HEK293 (cell line): ENCODE measurements around the gene TTLL3.
A peak's percentile ranks its signal among the peaks of the same experiment; 100 is the strongest.

ENCODE experiments used
- CTCF ChIA-PET: fragments of 350-600 bp; formaldehyde crosslinking; extraction: SDS; loops from one replicate; lab custom pipeline; 2021; ENCODE audit warnings: antibody characterized with exemption; lab: Yijun Ruan, JAX
- POLR2A ChIA-PET: fragments of 300-600 bp; formaldehyde crosslinking; extraction: SDS; loops from one replicate; lab custom pipeline; 2020; ENCODE audit warnings: antibody characterized with exemption, inconsistent platforms; lab: Yijun Ruan, JAX
- H3K27ac ChIP-seq: fragments of 200-500 bp; sonication (Bioruptor generic); 2 replicates; pipeline ENCODE4 v1.5.1; 2014; ENCODE audit warnings: low read depth, low read length, control low read depth, inconsistent platforms; ENCODE audit errors: extremely low read depth
- H3K36me3 ChIP-seq, 2 experiments: fragments of 200-500 bp in 1 of 2; sonication (Bioruptor generic) in 1 of 2; 1 replicate in 1 of 2; 2 replicates in 1 of 2; pipeline ENCODE4 v1.5.1; 2014 to 2017; ENCODE audit warnings: inconsistent platforms in 2 of 2, low read length in 2 of 2; ENCODE audit not compliant: control insufficient read depth in 2 of 2, insufficient read depth in 1 of 2
- H3K4me1 ChIP-seq: fragments of 200-500 bp; sonication (Bioruptor generic); 2 replicates; pipeline ENCODE4 v1.5.1; 2014; ENCODE audit warnings: mild to moderate bottlenecking, low read length, inconsistent platforms; ENCODE audit not compliant: control insufficient read depth, insufficient read depth
- H3K4me3 ChIP-seq: 2 replicates; pipeline ENCODE4 v1.5.1; 2011; ENCODE audit warnings: low read depth, mild to moderate bottlenecking, control low read depth, low read length, moderate library complexity
- H3K9me3 ChIP-seq: fragments of 200-500 bp; sonication (Bioruptor generic); 2 replicates; pipeline ENCODE4 v1.5.1; 2014; ENCODE audit warnings: low read depth, low read length, inconsistent platforms; ENCODE audit not compliant: control insufficient read depth, insufficient read depth
- GLIS1 ChIP-seq: fragments of 450-650 bp; formaldehyde crosslinking; IDR thresholded peaks from 2 replicates; pipeline ENCODE4 v1.5.1; 2016; ENCODE audit warnings: missing biosample characterization, missing genetic modification characterization
- GLIS2 ChIP-seq: fragments of 450-650 bp; formaldehyde crosslinking; IDR thresholded peaks from 2 replicates; pipeline ENCODE4 v1.5.1; 2016; ENCODE audit warnings: missing biosample characterization, missing genetic modification characterization
- HOXA7 ChIP-seq: sonication (generic); formaldehyde crosslinking; IDR thresholded peaks from 2 replicates; pipeline ENCODE4 v1.8.1; 2022; ENCODE audit warnings: missing genetic modification reagents, borderline replicate concordance
- HOXC10 ChIP-seq: sonication (generic); formaldehyde crosslinking; IDR thresholded peaks from 2 replicates; pipeline ENCODE4 v1.8.1; 2023; ENCODE audit warnings: mild to moderate bottlenecking, missing genetic modification reagents
- KLF1 ChIP-seq: fragments of 450-650 bp; formaldehyde crosslinking; IDR thresholded peaks from 2 replicates; pipeline ENCODE4 v1.5.1; 2016; ENCODE audit warnings: missing biosample characterization, missing genetic modification characterization
- KLF10 ChIP-seq: fragments of 450-650 bp; IDR thresholded peaks from 2 replicates; pipeline ENCODE4 v1.5.1; 2018; ENCODE audit warnings: missing biosample characterization, mild to moderate bottlenecking, missing genetic modification characterization
- KLF7 ChIP-seq: fragments of 450-650 bp; formaldehyde crosslinking; IDR thresholded peaks from 2 replicates; pipeline ENCODE4 v1.5.1; 2016; ENCODE audit warnings: missing biosample characterization, missing genetic modification characterization, borderline replicate concordance
- KLF9 ChIP-seq: fragments of 450-650 bp; formaldehyde crosslinking; IDR thresholded peaks from 2 replicates; pipeline ENCODE4 v1.5.1; 2016; ENCODE audit warnings: missing biosample characterization, missing genetic modification characterization, low read depth
- SP7 ChIP-seq: fragments of 450-650 bp; formaldehyde crosslinking; IDR thresholded peaks from 2 replicates; pipeline ENCODE4 v1.5.1; 2016; ENCODE audit warnings: missing biosample characterization, missing genetic modification characterization
- ZBTB20 ChIP-seq: fragments of 450-650 bp; formaldehyde crosslinking; IDR thresholded peaks from 2 replicates; pipeline ENCODE4 v1.5.1; 2016; ENCODE audit warnings: missing biosample characterization, missing genetic modification characterization
- ZBTB49 ChIP-seq: fragments of 450-650 bp; formaldehyde crosslinking; IDR thresholded peaks from 2 replicates; pipeline ENCODE4 v1.5.1; 2016; ENCODE audit warnings: missing biosample characterization, missing genetic modification characterization, low read depth
- ZFP69B ChIP-seq: fragments of 450-650 bp; formaldehyde crosslinking; IDR thresholded peaks from 2 replicates; pipeline ENCODE4 v1.5.1; 2016; ENCODE audit warnings: missing biosample characterization, missing genetic modification characterization
- ZNF184 ChIP-seq: fragments of 450-650 bp; IDR thresholded peaks from 2 replicates; pipeline ENCODE4 v1.5.1; 2018; ENCODE audit warnings: missing biosample characterization, mild to moderate bottlenecking, missing genetic modification characterization
- ZNF223 ChIP-seq: fragments of 450-650 bp; formaldehyde crosslinking; IDR thresholded peaks from 2 replicates; pipeline ENCODE4 v1.5.1; 2016; ENCODE audit warnings: missing biosample characterization, missing genetic modification characterization
- ZNF24 ChIP-seq: fragments of 450-650 bp; formaldehyde crosslinking; IDR thresholded peaks from 2 replicates; pipeline ENCODE4 v1.5.1; 2016; ENCODE audit warnings: missing biosample characterization, missing genetic modification characterization
- ZNF302 ChIP-seq: fragments of 450-650 bp; formaldehyde crosslinking; IDR thresholded peaks from 2 replicates; pipeline ENCODE4 v1.5.1; 2016; ENCODE audit warnings: missing biosample characterization, missing genetic modification characterization, low read depth
- ZNF324 ChIP-seq: fragments of 450-650 bp; formaldehyde crosslinking; IDR thresholded peaks from 2 replicates; pipeline ENCODE4 v1.5.1; 2016; ENCODE audit warnings: missing biosample characterization, missing genetic modification characterization
- ZNF335 ChIP-seq: fragments of 450-650 bp; formaldehyde crosslinking; conservative IDR thresholded peaks from 2 replicates; pipeline ENCODE4 v1.5.1; 2016; ENCODE audit warnings: missing biosample characterization, missing genetic modification characterization
- ZNF48 ChIP-seq: fragments of 450-650 bp; formaldehyde crosslinking; IDR thresholded peaks from 2 replicates; pipeline ENCODE4 v1.5.1; 2016; ENCODE audit warnings: missing biosample characterization, missing genetic modification characterization
- ZNF555 ChIP-seq: fragments of 450-650 bp; formaldehyde crosslinking; conservative IDR thresholded peaks from 2 replicates; pipeline ENCODE4 v1.5.1; 2017; ENCODE audit warnings: missing biosample characterization, mild to moderate bottlenecking, missing genetic modification characterization, inconsistent platforms
- ZNF580 ChIP-seq: fragments of 450-650 bp; formaldehyde crosslinking; IDR thresholded peaks from 2 replicates; pipeline ENCODE4 v1.5.1; 2016; ENCODE audit warnings: missing biosample characterization, missing genetic modification characterization
- ZNF645 ChIP-seq: fragments of 450-650 bp; formaldehyde crosslinking; IDR thresholded peaks from 2 replicates; pipeline ENCODE4; 2016; ENCODE audit warnings: missing biosample characterization, missing genetic modification characterization
- ZNF660 ChIP-seq: fragments of 450-650 bp; IDR thresholded peaks from 2 replicates; pipeline ENCODE4 v1.5.1; 2018; ENCODE audit warnings: missing biosample characterization, mild to moderate bottlenecking, missing genetic modification characterization
- ZNF701 ChIP-seq: fragments of 450-650 bp; formaldehyde crosslinking; IDR thresholded peaks from 2 replicates; pipeline ENCODE4 v1.5.1; 2016; ENCODE audit warnings: missing biosample characterization, missing genetic modification characterization
- ZNF76 ChIP-seq: fragments of 450-650 bp; formaldehyde crosslinking; IDR thresholded peaks from 2 replicates; pipeline ENCODE4; 2016; ENCODE audit warnings: low read depth, missing biosample characterization, missing genetic modification characterization, borderline replicate concordance
- ZNF776 ChIP-seq: fragments of 450-650 bp; formaldehyde crosslinking; IDR thresholded peaks from 2 replicates; pipeline ENCODE4 v1.5.0; 2017; ENCODE audit warnings: missing biosample characterization, missing genetic modification characterization, borderline replicate concordance
- ZNF791 ChIP-seq: fragments of 450-650 bp; formaldehyde crosslinking; IDR thresholded peaks from 2 replicates; pipeline ENCODE4 v1.5.1; 2016; ENCODE audit warnings: missing biosample characterization, missing genetic modification characterization
- ZSCAN30 ChIP-seq: fragments of 450-650 bp; IDR thresholded peaks from 2 replicates; pipeline ENCODE4 v1.5.1; 2018; ENCODE audit warnings: missing biosample characterization, mild to moderate bottlenecking, missing genetic modification characterization, moderate library complexity
- ZXDB ChIP-seq: fragments of 450-650 bp; formaldehyde crosslinking; IDR thresholded peaks from 2 replicates; pipeline ENCODE4 v1.5.1; 2016; ENCODE audit warnings: missing biosample characterization, missing genetic modification characterization
- TF ChIP-seq, protein P1 (sequence below): fragments of 450-650 bp; formaldehyde crosslinking; IDR thresholded peaks from 2 replicates; pipeline ENCODE4 v1.5.1; 2016; ENCODE audit warnings: missing biosample characterization, missing genetic modification characterization
- TF ChIP-seq, protein P2 (sequence below): sonication (generic); formaldehyde crosslinking; IDR thresholded peaks from 2 replicates; pipeline ENCODE4 v1.8.1; 2022; ENCODE audit warnings: mild to moderate bottlenecking, moderate library complexity, missing genetic modification reagents

Gene TTLL3

GRCh38 chr3:9769426-9770275 is 40.4 kb upstream of the TTLL3 start, which contains the start of gene CAMK1 (continued):
- TF ChIP-seq ZNF223 (tag by site-specific recombination), result peak; percentile 91
- TF ChIP-seq ZNF776 (tag by site-specific recombination), result no peak
- TF ChIP-seq HOXC10, result no peak
- TF ChIP-seq ZNF184 (tag by site-specific recombination), result 0 out of 2 replicates have a peak, but pooled peaks have one; percentile 31
- no peak for TF ChIP-seq KLF9
- TF ChIP-seq GLIS1 (tag by site-specific recombination), result peak; percentile 34; the same call in 1 of the 2 replicates
- TF ChIP-seq ZNF791, result no peak
- no peak for TF ChIP-seq ZNF48 (tag by site-specific recombination)
- peak; percentile 58; the same call in 1 of the 2 replicates for TF ChIP-seq ZNF76 (tag by site-specific recombination)
- TF ChIP-seq ZNF24 (tag by site-specific recombination), result no peak
- peak; percentile 94 for TF ChIP-seq ZNF335 (tag by site-specific recombination)
- no peak for TF ChIP-seq ZNF580 (tag by site-specific recombination)
- no peak for TF ChIP-seq ZXDB (tag by site-specific recombination)
- TF ChIP-seq SP7, result 0 out of 2 replicates have a peak, but pooled peaks have one; percentile 31
- no peak for TF ChIP-seq ZNF324 (tag by site-specific recombination)
- TF ChIP-seq ZBTB20, result peak; percentile 92
- TF ChIP-seq, protein P1, sequence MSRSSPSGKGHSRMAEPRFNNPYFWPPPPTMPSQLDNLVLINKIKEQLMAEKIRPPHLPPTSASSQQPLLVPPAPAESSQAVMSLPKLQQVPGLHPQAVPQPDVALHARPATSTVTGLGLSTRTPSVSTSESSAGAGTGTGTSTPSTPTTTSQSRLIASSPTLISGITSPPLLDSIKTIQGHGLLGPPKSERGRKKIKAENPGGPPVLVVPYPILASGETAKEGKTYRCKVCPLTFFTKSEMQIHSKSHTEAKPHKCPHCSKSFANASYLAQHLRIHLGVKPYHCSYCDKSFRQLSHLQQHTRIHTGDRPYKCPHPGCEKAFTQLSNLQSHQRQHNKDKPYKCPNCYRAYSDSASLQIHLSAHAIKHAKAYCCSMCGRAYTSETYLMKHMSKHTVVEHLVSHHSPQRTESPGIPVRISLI (tag by site-specific recombination), result no peak
- TF ChIP-seq ZNF555 (tag by site-specific recombination), result no peak
- TF ChIP-seq, protein P2, sequence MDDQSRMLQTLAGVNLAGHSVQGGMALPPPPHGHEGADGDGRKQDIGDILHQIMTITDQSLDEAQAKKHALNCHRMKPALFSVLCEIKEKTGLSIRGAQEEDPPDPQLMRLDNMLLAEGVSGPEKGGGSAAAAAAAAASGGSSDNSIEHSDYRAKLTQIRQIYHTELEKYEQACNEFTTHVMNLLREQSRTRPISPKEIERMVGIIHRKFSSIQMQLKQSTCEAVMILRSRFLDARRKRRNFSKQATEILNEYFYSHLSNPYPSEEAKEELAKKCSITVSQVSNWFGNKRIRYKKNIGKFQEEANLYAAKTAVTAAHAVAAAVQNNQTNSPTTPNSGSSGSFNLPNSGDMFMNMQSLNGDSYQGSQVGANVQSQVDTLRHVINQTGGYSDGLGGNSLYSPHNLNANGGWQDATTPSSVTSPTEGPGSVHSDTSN (CRISPR knock-in tag), result peak; percentile 66; the same call in 1 of the 2 replicates
- peak; percentile 80 for TF ChIP-seq ZSCAN30
- no peak for TF ChIP-seq ZNF701 (tag by site-specific recombination)
- TF ChIP-seq KLF1 (tag by site-specific recombination), result peak; percentile 24
- TF ChIP-seq ZNF660, result peak; percentile 59; the same call in 1 of the 2 replicates
- peak; percentile 63; the same call in 1 of the 2 replicates for TF ChIP-seq KLF10

DNA sequence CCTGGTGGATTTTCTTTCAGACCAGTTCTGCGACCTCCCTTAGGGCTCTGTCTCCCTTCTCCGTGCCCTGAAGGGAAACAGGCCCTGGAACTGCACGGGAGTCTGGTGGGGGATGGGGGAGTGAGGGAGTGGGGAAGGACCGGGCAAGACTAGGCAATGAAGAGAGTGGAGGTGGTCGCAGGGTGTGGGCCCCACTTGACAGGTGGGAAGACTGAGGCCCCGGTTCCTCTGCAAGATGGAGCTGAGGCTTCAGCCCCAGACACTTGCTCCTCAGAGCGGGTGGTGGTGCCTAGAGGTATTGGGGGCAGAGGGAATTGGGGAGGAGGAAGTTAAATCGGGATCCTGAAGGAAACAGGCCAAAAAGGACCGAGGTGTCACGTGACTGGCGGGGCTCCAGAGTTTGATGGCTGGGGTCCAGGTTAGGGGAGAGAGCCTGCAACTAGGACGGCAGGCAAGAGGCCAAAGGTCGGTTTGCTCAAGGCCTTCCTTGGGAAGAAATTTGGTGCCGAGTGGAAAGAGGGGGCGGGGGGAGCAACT is 39.7 kb upstream of the TTLL3 start:
- peak overlapping the region; percentile 76; the same call in 1 of the 2 replicates for H3K27ac ChIP-seq
- H3K9me3 ChIP-seq, result no peaks in the 10 kb centered on the region
- ChIA-PET POLR2A (interaction anchor here (0.5 to 2.6 kb wide), 11 partner anchors 8 to 382 kb away, joined by 3 to 18 read pairs (median 4); partner anchors contain the start of genes ARPC4, BRPF1, CRELD1 and OGG1), CTCF (interaction anchor here (0.6 kb wide), 1 partner anchor 9 kb away, joined by 3 read pairs; no protein-coding TSS in a partner anchor)
- peaks cover 0 to 21% of the 10 kb centered on the region in 2 experiments; a peak in 1 of 3 replicates for H3K36me3 ChIP-seq
- peaks cover 9% of the 10 kb centered on the region for H3K4me1 ChIP-seq
- H3K4me3 ChIP-seq, result peak overlapping the region; percentile 67
- no peak for TF ChIP-seq HOXA7
- TF ChIP-seq ZFP69B (tag by site-specific recombination), result peak; percentile 49
- no peak for TF ChIP-seq ZBTB49 (tag by site-specific recombination)
- TF ChIP-seq ZNF302, result no peak
- no peak for TF ChIP-seq GLIS2 (tag by site-specific recombination)
- TF ChIP-seq KLF7 (tag by site-specific recombination), result no peak
- 0 out of 2 replicates have a peak, but pooled peaks have one; percentile 28 for TF ChIP-seq ZNF645 (tag by site-specific recombination)
- no peak for TF ChIP-seq ZNF555 (tag by site-specific recombination)
- TF ChIP-seq SP7, result 0 out of 2 replicates have a peak, but pooled peaks have one; percentile 9
